ENCODE results near the gene BAIAP2.

- TF ChIP-seq CTCF (IDR thresholded peaks at IDR 0.05) = no peak
- TF ChIP-seq POLR2AphosphoS5 (IDR thresholded peaks at IDR 0.05; ENCODE audit: insufficient read depth in 1 of 2, low read depth in 1 of 2) = no peak
Measured at GRCh38 chr17:81039096-81039495, 4.1 kb downstream of the BAIAP2 start.
